ENCODE results near the gene DESI2.

DNA sequence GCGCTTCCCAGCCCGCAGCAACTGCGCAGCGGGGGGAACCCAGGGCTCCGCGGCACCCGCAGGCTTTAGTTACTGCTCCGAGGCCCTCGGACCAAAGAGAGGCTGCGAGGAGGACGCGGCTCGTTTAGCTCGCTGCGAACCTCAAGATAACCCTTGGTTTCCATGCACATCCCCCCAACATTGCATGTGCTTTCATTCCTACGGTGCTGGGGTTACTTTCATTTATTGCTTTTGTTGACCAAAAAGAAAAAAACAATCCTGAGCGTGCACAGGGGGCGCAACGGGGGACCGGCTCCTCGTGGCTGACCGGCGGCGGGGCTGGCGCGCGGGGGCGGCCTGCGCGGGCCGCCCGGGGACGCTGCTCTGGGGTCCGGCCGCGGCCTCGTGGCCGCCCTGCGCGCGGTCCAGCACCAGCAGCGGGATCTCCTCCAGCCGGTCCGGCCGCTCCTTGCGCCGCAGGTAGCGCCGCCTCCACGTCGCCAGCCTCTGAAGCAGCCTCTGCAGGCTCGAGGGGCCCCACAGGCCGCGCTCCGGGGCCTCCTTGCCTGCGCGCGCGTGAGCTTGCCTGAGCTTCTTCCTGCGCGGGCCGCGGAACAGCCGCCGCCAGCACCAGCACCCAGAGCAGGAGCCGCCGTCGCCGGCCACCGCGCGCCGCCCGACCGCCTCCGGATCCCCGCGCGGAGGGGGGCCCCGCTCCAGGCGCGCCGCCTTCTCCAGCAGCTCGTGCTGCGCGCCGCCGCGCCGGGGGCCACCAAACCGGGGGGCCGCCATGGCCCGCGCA lies 77.4 kb downstream of the DESI2 start:
- TF ChIP-seq, protein P1, sequence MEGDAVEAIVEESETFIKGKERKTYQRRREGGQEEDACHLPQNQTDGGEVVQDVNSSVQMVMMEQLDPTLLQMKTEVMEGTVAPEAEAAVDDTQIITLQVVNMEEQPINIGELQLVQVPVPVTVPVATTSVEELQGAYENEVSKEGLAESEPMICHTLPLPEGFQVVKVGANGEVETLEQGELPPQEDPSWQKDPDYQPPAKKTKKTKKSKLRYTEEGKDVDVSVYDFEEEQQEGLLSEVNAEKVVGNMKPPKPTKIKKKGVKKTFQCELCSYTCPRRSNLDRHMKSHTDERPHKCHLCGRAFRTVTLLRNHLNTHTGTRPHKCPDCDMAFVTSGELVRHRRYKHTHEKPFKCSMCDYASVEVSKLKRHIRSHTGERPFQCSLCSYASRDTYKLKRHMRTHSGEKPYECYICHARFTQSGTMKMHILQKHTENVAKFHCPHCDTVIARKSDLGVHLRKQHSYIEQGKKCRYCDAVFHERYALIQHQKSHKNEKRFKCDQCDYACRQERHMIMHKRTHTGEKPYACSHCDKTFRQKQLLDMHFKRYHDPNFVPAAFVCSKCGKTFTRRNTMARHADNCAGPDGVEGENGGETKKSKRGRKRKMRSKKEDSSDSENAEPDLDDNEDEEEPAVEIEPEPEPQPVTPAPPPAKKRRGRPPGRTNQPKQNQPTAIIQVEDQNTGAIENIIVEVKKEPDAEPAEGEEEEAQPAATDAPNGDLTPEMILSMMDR (IDR thresholded peaks at IDR 0.05) = peak in 1 of 4 experiments; percentile 5
- no peak for TF ChIP-seq POLR2A (IDR thresholded peaks at IDR 0.05)
